ENCODE measurements around the gene KRTAP10-9.

DNA sequence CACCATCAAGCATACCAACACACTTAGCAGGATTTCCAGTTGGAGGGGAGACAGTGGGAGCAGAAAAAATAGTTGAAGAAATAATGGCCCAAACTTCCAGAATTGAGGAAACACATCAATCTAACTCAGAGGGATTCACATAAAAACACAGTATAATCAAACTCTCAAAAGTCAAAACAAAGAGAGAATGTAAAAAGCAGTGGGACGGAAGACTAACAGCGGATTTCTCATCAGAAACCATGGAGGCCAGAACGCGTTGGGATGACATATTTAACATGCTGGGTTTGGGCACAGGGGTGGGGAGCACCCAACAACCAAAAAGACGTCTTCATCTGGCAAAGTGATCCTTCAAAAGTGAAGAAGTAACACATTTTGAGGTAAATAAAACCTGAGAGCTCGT is 7.0 kb upstream of the KRTAP10-9 start:
- TF ChIP-seq, protein P1, sequence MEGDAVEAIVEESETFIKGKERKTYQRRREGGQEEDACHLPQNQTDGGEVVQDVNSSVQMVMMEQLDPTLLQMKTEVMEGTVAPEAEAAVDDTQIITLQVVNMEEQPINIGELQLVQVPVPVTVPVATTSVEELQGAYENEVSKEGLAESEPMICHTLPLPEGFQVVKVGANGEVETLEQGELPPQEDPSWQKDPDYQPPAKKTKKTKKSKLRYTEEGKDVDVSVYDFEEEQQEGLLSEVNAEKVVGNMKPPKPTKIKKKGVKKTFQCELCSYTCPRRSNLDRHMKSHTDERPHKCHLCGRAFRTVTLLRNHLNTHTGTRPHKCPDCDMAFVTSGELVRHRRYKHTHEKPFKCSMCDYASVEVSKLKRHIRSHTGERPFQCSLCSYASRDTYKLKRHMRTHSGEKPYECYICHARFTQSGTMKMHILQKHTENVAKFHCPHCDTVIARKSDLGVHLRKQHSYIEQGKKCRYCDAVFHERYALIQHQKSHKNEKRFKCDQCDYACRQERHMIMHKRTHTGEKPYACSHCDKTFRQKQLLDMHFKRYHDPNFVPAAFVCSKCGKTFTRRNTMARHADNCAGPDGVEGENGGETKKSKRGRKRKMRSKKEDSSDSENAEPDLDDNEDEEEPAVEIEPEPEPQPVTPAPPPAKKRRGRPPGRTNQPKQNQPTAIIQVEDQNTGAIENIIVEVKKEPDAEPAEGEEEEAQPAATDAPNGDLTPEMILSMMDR (IDR thresholded peaks at IDR 0.05): no peak
- TF ChIP-seq POLR2A (IDR thresholded peaks at IDR 0.05; ENCODE audit: low read depth): no peak
